Measurements from ENCODE around the gene ARHGEF18.
"Not testable (repeated sequence)": the region's sequence is repeated elsewhere in the genome, so short reads cannot be mapped to it uniquely, and the experiment has no call there.

ARHGEF18 gene

GRCh38 chr19:7333198-7334118 is 15.3 kb upstream of the ARHGEF18 start:
- DNase-seq (ENCODE audit: low spot score in 2 of 2) = no peak
- H3K27ac Mint-ChIP-seq (ENCODE audit: low read depth) = no peak overlapping the region
- H3K4me3 Mint-ChIP-seq = no peak overlapping the region

GRCh38 chr19:7336321-7336973 is 12.3 kb upstream of the ARHGEF18 start:
- Mint-ChIP-seq H3K9me3 (no peaks in the 10 kb centered on the region), H3K27ac (ENCODE audit: low read depth) (no peak overlapping the region), H3K4me1 (peaks cover 29% of the 10 kb centered on the region), H3K27me3 (no peaks in the 10 kb centered on the region), H3K4me3 (no peak overlapping the region), H3K36me3 (ENCODE audit: insufficient read depth) (no peaks in the 10 kb centered on the region)
- ATAC-seq (replicated peaks; ENCODE audit: extremely low read depth, poor library complexity, severe bottlenecking) (no peak), DNase-seq (ENCODE audit: low spot score in 2 of 2) (no peak)

More at GRCh38 chr19:7333198-7334118, 15.3 kb upstream of the ARHGEF18 start:
- peaks cover 18% of the 10 kb centered on the region for H3K4me1 Mint-ChIP-seq
- no peaks in the 10 kb centered on the region for H3K36me3 Mint-ChIP-seq (ENCODE audit: insufficient read depth)
- no peaks in the 10 kb centered on the region for H3K27me3 Mint-ChIP-seq
- no peak for ATAC-seq (replicated peaks; ENCODE audit: extremely low read depth, poor library complexity, severe bottlenecking)
- H3K9me3 Mint-ChIP-seq = no peaks in the 10 kb centered on the region

- H3K27me3 Mint-ChIP-seq = no peaks in the 10 kb centered on the region
- peak overlapping the region; percentile 55 for H3K4me3 Mint-ChIP-seq
- DNase-seq (ENCODE audit: low spot score in 2 of 2) (no peak), ATAC-seq (replicated peaks; ENCODE audit: extremely low read depth, poor library complexity, severe bottlenecking) (peak; percentile 71)
- H3K36me3 Mint-ChIP-seq (ENCODE audit: insufficient read depth) = no peaks in the 10 kb centered on the region
- H3K4me1 Mint-ChIP-seq = peaks cover 34% of the 10 kb centered on the region
- H3K9me3 Mint-ChIP-seq = no peaks in the 10 kb centered on the region
- peak overlapping the region; percentile 80 for H3K27ac Mint-ChIP-seq (ENCODE audit: low read depth)
Observed at GRCh38 chr19:7337380-7338194, 11.2 kb upstream of the ARHGEF18 start.

- Mint-ChIP-seq H3K27me3 (no peaks in the 10 kb centered on the region), H3K4me1 (peaks cover 52% of the 10 kb centered on the region), H3K27ac (ENCODE audit: low read depth) (peak overlapping the region; percentile 44), H3K9me3 (no peaks in the 10 kb centered on the region), H3K4me3 (no peak overlapping the region), H3K36me3 (ENCODE audit: insufficient read depth) (peaks cover 7% of the 10 kb centered on the region)
- DNase-seq (ENCODE audit: low spot score in 2 of 2) (peak; percentile 75 to 86), ATAC-seq (replicated peaks; ENCODE audit: extremely low read depth, poor library complexity, severe bottlenecking) (no peak)
Observed at GRCh38 chr19:7340959-7341837, 7.5 kb upstream of the ARHGEF18 start.

- no peak overlapping the region for H3K27ac Mint-ChIP-seq (ENCODE audit: low read depth)
- no peaks in the 10 kb centered on the region for H3K9me3 Mint-ChIP-seq
- DNase-seq (ENCODE audit: low spot score in 2 of 2) (no peak), ATAC-seq (replicated peaks; ENCODE audit: extremely low read depth, poor library complexity, severe bottlenecking) (no peak)
- no peaks in the 10 kb centered on the region for H3K27me3 Mint-ChIP-seq
- no peak overlapping the region for H3K4me3 Mint-ChIP-seq
- H3K4me1 Mint-ChIP-seq = peaks cover 55% of the 10 kb centered on the region
- peaks cover 12% of the 10 kb centered on the region for H3K36me3 Mint-ChIP-seq (ENCODE audit: insufficient read depth)
Observed at GRCh38 chr19:7342143-7342542, 6.6 kb upstream of the ARHGEF18 start.

GRCh38 chr19:7346488-7346971 is 2.2 kb upstream of the ARHGEF18 start:
- peaks cover 60% of the 10 kb centered on the region for H3K4me1 Mint-ChIP-seq

GRCh38 chr19:7346997-7347396 is 1.7 kb upstream of the ARHGEF18 start:
- peak overlapping the region; percentile 81 for H3K4me3 Mint-ChIP-seq
- H3K36me3 Mint-ChIP-seq (ENCODE audit: insufficient read depth) = peaks cover 33% of the 10 kb centered on the region
- H3K4me1 Mint-ChIP-seq = peaks cover 65% of the 10 kb centered on the region
- DNase-seq (ENCODE audit: low spot score in 2 of 2); ATAC-seq (replicated peaks; ENCODE audit: extremely low read depth, poor library complexity, severe bottlenecking); H3K9me3 Mint-ChIP-seq; H3K27me3 Mint-ChIP-seq: not testable (repeated sequence)
- H3K27ac Mint-ChIP-seq (ENCODE audit: low read depth) = peak overlapping the region; percentile 93

More at GRCh38 chr19:7346488-7346971, 2.2 kb upstream of the ARHGEF18 start:
- Mint-ChIP-seq H3K27me3 (no peaks in the 10 kb centered on the region), H3K27ac (ENCODE audit: low read depth) (peak overlapping the region; percentile 93), H3K9me3 (no peaks in the 10 kb centered on the region), H3K4me3 (peak overlapping the region; percentile 81), H3K36me3 (ENCODE audit: insufficient read depth) (peaks cover 29% of the 10 kb centered on the region)
- DNase-seq (ENCODE audit: low spot score in 2 of 2) = no peak
- ATAC-seq (replicated peaks; ENCODE audit: extremely low read depth, poor library complexity, severe bottlenecking) = no peak

GRCh38 chr19:7349231-7349591 is 474 bp downstream of the ARHGEF18 start:
- H3K36me3 Mint-ChIP-seq (ENCODE audit: insufficient read depth) = peaks cover 47% of the 10 kb centered on the region
- peaks cover 70% of the 10 kb centered on the region for H3K4me1 Mint-ChIP-seq
- H3K4me3 Mint-ChIP-seq = peak overlapping the region; percentile 99
- no peaks in the 10 kb centered on the region for H3K9me3 Mint-ChIP-seq
- DNase-seq (ENCODE audit: low spot score in 2 of 2) (no peak), ATAC-seq (replicated peaks; ENCODE audit: extremely low read depth, poor library complexity, severe bottlenecking) (no peak)
- peak overlapping the region; percentile 93 for H3K27ac Mint-ChIP-seq (ENCODE audit: low read depth)
- H3K27me3 Mint-ChIP-seq = no peaks in the 10 kb centered on the region

- Mint-ChIP-seq H3K4me1 (peaks cover 73% of the 10 kb centered on the region), H3K36me3 (ENCODE audit: insufficient read depth) (peaks cover 56% of the 10 kb centered on the region), H3K4me3 (peak overlapping the region; percentile 99), H3K9me3 (no peaks in the 10 kb centered on the region), H3K27me3 (no peaks in the 10 kb centered on the region), H3K27ac (ENCODE audit: low read depth) (peak overlapping the region; percentile 93)
- DNase-seq (ENCODE audit: low spot score in 2 of 2) = peak in 1 of 2 donors; percentile 40
- peak; percentile 64 for ATAC-seq (replicated peaks; ENCODE audit: extremely low read depth, poor library complexity, severe bottlenecking)
Observed at GRCh38 chr19:7349961-7350711, 1.4 kb downstream of the ARHGEF18 start.

- Mint-ChIP-seq H3K36me3 (ENCODE audit: insufficient read depth) (peaks cover 58% of the 10 kb centered on the region), H3K4me1 (peaks cover 61% of the 10 kb centered on the region), H3K9me3 (no peaks in the 10 kb centered on the region), H3K4me3 (peak overlapping the region; percentile 99), H3K27ac (ENCODE audit: low read depth) (peak overlapping the region; percentile 93), H3K27me3 (no peaks in the 10 kb centered on the region)
- ATAC-seq (replicated peaks; ENCODE audit: extremely low read depth, poor library complexity, severe bottlenecking) = no peak
- no peak for DNase-seq (ENCODE audit: low spot score in 2 of 2)
Observed at GRCh38 chr19:7351861-7352260, 3.1 kb downstream of the ARHGEF18 start.

GRCh38 chr19:7355151-7355820 is 6.5 kb downstream of the ARHGEF18 start:
- DNase-seq (ENCODE audit: low spot score in 2 of 2) = no peak
- H3K4me3 Mint-ChIP-seq = peak overlapping the region; percentile 44
- no peaks in the 10 kb centered on the region for H3K27me3 Mint-ChIP-seq
- peaks cover 50% of the 10 kb centered on the region for H3K36me3 Mint-ChIP-seq (ENCODE audit: insufficient read depth)
- peaks cover 64% of the 10 kb centered on the region for H3K4me1 Mint-ChIP-seq
- H3K9me3 Mint-ChIP-seq = no peaks in the 10 kb centered on the region
- no peak overlapping the region for H3K27ac Mint-ChIP-seq (ENCODE audit: low read depth)
- no peak for ATAC-seq (replicated peaks; ENCODE audit: extremely low read depth, poor library complexity, severe bottlenecking)
